Erythroblast (primary cell): ENCODE results near the gene CADPS2.

ENCODE experiments used
- GATA1 ChIP-seq: IDR thresholded peaks from 2 replicates; pipeline ENCODE4 v1.6.1; 2011; ENCODE audit warnings: low read depth, mild to moderate bottlenecking, control low read depth, low read length, moderate library complexity
- POLR2A ChIP-seq: IDR thresholded peaks from 2 replicates; pipeline ENCODE4 v1.6.1; 2011; ENCODE audit warnings: mild to moderate bottlenecking, low read length

- TF ChIP-seq POLR2A (no peak), GATA1 (no peak)
These were observed 263.6 kb downstream of the CADPS2 start for GRCh38 chr7:122622682-122623081.
